PC-9 (cell line): ENCODE data around the gene TRIM71.

ENCODE experiments used
- CTCF ChIP-seq: fragments of 200-600 bp; sonication (generic); conservative IDR thresholded peaks from 2 replicates; pipeline ENCODE4 v1.6.1; 2017; ENCODE audit warnings: mixed run types, antibody characterized with exemption, mild to moderate bottlenecking, moderate library complexity
- EZH2 ChIP-seq: fragments of 200-600 bp; sonication (generic); IDR thresholded peaks from 2 replicates; pipeline ENCODE4 v1.8.0; 2017; ENCODE audit warnings: antibody characterized with exemption, low read depth

DNA sequence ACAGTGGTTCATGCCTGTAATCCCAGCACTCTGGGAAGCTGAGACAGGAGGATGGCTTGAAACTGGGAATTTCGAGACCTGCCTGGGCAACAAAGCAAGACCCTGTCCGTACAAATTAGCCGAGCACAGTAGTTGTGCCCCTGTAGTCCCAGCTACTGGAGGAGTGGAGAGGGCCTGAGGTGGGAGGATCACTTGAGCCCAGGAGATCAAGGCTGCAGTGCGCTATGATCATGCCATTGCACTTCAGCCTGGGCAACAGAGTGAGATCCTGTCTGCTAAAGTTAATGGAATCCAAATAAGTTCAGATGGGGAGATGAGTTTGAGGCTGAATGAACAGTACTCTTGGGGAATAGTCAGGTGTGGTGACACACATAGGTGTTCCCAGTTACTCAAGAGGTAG, 14.4 kb downstream of the TRIM71 start:
- TF ChIP-seq CTCF (no peak), EZH2 (no peak)
